K562 (cell line): ENCODE results near the gene GGACT. TPM values are rescaled to one million over a fixed set of nuclear protein-coding genes. Genes with fewer than 3 reads are reported as not detected.

Experiments used
- ATAC-seq: fragments of 200-7000 bp; cut with Tn5 transposase; 3 replicates; pipeline ENCODE4 v1.9.1; 2020; ENCODE audit warnings: moderate library complexity
- BruUV-seq: library from RNA; stranded (reverse); fragments of 400-500 nt; replicated peaks from 2 replicates; lab custom pipeline; 2021; lab: Mats Ljungman, UMichigan
- CTCF ChIA-PET: fragments of 300-600 bp; formaldehyde crosslinking; extraction: SDS; loops from one replicate; lab custom pipeline; 2021; ENCODE audit warnings: low intra/inter-chr PET ratio; lab: Yijun Ruan, JAX
- POLR2A ChIA-PET: fragments of 300-600, 350-650 bp; sonication (Branson Sonifier 250); formaldehyde crosslinking; extraction: SDS; loops from one replicate; lab custom pipeline; 2021; ENCODE audit warnings: antibody characterized with exemption, inconsistent platforms; lab: Yijun Ruan, JAX
- DNase-seq, 4 experiments: peaks; one replicate each; pipeline versions ENCODE4 v3.0.0 to v3.0.0-alpha.2; 2011 to 2018; ENCODE audit warnings: low spot score in 3 of 4, mixed read lengths in 3 of 4; ENCODE audit errors: extremely low read depth in 1 of 4
- FAIRE-seq: peaks from 2 replicates; lab custom pipeline; 2011; peaks lifted over from hg19 to GRCh38; lab: Jason Lieb, UNC
- H2AFZ ChIP-seq: 2 replicates; pipeline ENCODE4 v1.6.0; 2011; ENCODE audit warnings: low read depth, low read length, control low read depth, inconsistent platforms
- H3K27ac ChIP-seq: fragments of 200-600 bp; 3 replicates; pipeline ENCODE4 v1.8.0; 2011; ENCODE audit warnings: low read depth, mild to moderate bottlenecking, control low read depth, inconsistent platforms, low read length, moderate library complexity, mixed read lengths; ENCODE audit errors: extremely low read depth
- H3K27me3 ChIP-seq, 2 experiments: fragments of 300-600 bp in 1 of 2; 2 replicates in 1 of 2; 3 replicates in 1 of 2; pipeline versions ENCODE4 v1.6.0 to v1.8.0; 2011; ENCODE audit warnings: inconsistent platforms in 2 of 2, low read length in 2 of 2, mild to moderate bottlenecking in 1 of 2, mixed read lengths in 1 of 2, moderate library complexity in 1 of 2; ENCODE audit not compliant: control insufficient read depth in 2 of 2, insufficient read depth in 2 of 2
- H3K36me3 ChIP-seq: fragments of 300-600 bp; 3 replicates; pipeline ENCODE4 v1.8.0; 2011; ENCODE audit warnings: mild to moderate bottlenecking, low read length, inconsistent platforms; ENCODE audit not compliant: control insufficient read depth, insufficient read depth
- H3K4me1 ChIP-seq, 2 experiments: fragments of 200-600 bp in 1 of 2; replicated peaks in 1 of 2; 2 replicates in 1 of 2; 3 replicates in 1 of 2; pipeline versions ENCODE4 v1.5.1 to v1.8.0; 2011; ENCODE audit warnings: inconsistent platforms in 2 of 2, low read length in 2 of 2, mild to moderate bottlenecking in 1 of 2, mixed read lengths in 1 of 2, moderate library complexity in 1 of 2; ENCODE audit not compliant: control insufficient read depth in 2 of 2, insufficient read depth in 2 of 2
- H3K4me2 ChIP-seq: 2 replicates; pipeline ENCODE4 v1.6.1; 2011; ENCODE audit warnings: low read length, control low read depth, inconsistent platforms, mixed read lengths; ENCODE audit not compliant: insufficient read depth
- H3K4me3 ChIP-seq: fragments of 200-600 bp; sonication (generic), shearing (Covaris generic); 2 replicates; pipeline ENCODE4 v1.5.1; 2016; ENCODE audit warnings: control low read depth, inconsistent platforms
- H3K79me2 ChIP-seq: fragments of 200-600 bp; 3 replicates; pipeline ENCODE4 v1.8.0; 2011; ENCODE audit warnings: low read length, inconsistent platforms; ENCODE audit not compliant: control insufficient read depth, insufficient read depth
- H3K9ac ChIP-seq, 2 experiments: 2 replicates each; pipeline versions ENCODE4 v1.6.0 to v1.6.1; 2011; ENCODE audit warnings: low read depth in 2 of 2, low read length in 2 of 2, control low read depth in 1 of 2, inconsistent platforms in 1 of 2, mild to moderate bottlenecking in 1 of 2, mixed read lengths in 1 of 2; ENCODE audit not compliant: insufficient read depth in 1 of 2
- H3K9me1 ChIP-seq: one replicate; pipeline ENCODE4 v1.6.0; 2011; ENCODE audit warnings: inconsistent platforms, mild to moderate bottlenecking, low read length, moderate library complexity; ENCODE audit not compliant: control insufficient read depth, insufficient read depth
- H3K9me3 ChIP-seq: replicated peaks from 2 replicates; pipeline ENCODE4 v1.5.1; 2011; ENCODE audit warnings: low read depth, low read length, inconsistent platforms; ENCODE audit not compliant: control insufficient read depth, insufficient read depth
- H4K20me1 ChIP-seq: replicated peaks from 2 replicates; pipeline ENCODE4 v1.6.1; 2011; ENCODE audit warnings: low read length, inconsistent platforms, mixed read lengths; ENCODE audit not compliant: control insufficient read depth, insufficient read depth
- CBX3 ChIP-seq, 2 experiments: IDR thresholded peaks; 1 replicate in 1 of 2; 2 replicates in 1 of 2; pipeline ENCODE4 v1.6.1; 2012; ENCODE audit warnings: inconsistent platforms in 2 of 2, low read length in 2 of 2, borderline replicate concordance in 1 of 2, control low read depth in 1 of 2
- CREB3 ChIP-seq: fragments of 450-650 bp; conservative IDR thresholded peaks from 2 replicates; pipeline ENCODE4 v1.6.1; 2016; ENCODE audit warnings: missing genetic modification characterization, low read depth, mild to moderate bottlenecking, missing compliant biosample characterization, moderate library complexity
- CSDE1 ChIP-seq, 2 experiments: fragments of 450-650 bp; IDR thresholded peaks; 2 replicates each; pipeline ENCODE4 v1.6.1; 2016; ENCODE audit warnings: mild to moderate bottlenecking in 1 of 2
- ETV1 ChIP-seq: fragments of 450-650 bp; conservative IDR thresholded peaks from 2 replicates; pipeline ENCODE4 v1.6.1; 2016; ENCODE audit warnings: missing genetic modification characterization, control low read depth, low read depth, missing compliant biosample characterization
- HMGXB4 ChIP-seq: sonication (generic); formaldehyde crosslinking; IDR thresholded peaks from 2 replicates; pipeline ENCODE4 v1.8.1; 2023; ENCODE audit warnings: mild to moderate bottlenecking, missing genetic modification reagents
- MCM5 ChIP-seq: fragments of 450-650 bp; IDR thresholded peaks from 2 replicates; pipeline ENCODE4 v1.6.1; 2016; ENCODE audit warnings: low read depth
- MITF ChIP-seq: IDR thresholded peaks from 2 replicates; pipeline ENCODE4 v1.6.1; 2014; ENCODE audit warnings: antibody characterized with exemption
- PTBP1 ChIP-seq: fragments of 200-400 bp; formaldehyde crosslinking; IDR thresholded peaks from 2 replicates; pipeline ENCODE4 v1.6.1; 2017; ENCODE audit warnings: low read depth, low read length
- SRSF7 ChIP-seq: fragments of 200-400 bp; formaldehyde crosslinking; optimal IDR thresholded peaks from 2 replicates; pipeline ENCODE3; 2017; ENCODE audit warnings: mild to moderate bottlenecking, low read depth, low read length
- TCF7L2 ChIP-seq: fragments of 150-350 bp; IDR thresholded peaks from 2 replicates; pipeline ENCODE4 v1.6.1; 2016; ENCODE audit warnings: low read depth, mild to moderate bottlenecking, low read length, moderate library complexity
- TRIM28 ChIP-seq: fragments of 450-650 bp; IDR thresholded peaks from 2 replicates; pipeline ENCODE4 v1.6.1; 2017
- ZBTB26 ChIP-seq: fragments of 450-650 bp; formaldehyde crosslinking; IDR thresholded peaks from 2 replicates; pipeline ENCODE4 v1.4.0; 2022; ENCODE audit warnings: missing genetic modification characterization
- ZNF124 ChIP-seq: sonication (generic); formaldehyde crosslinking; IDR thresholded peaks from 2 replicates; pipeline ENCODE4 v1.8.1; 2022; ENCODE audit warnings: missing genetic modification reagents
- ZNF133 ChIP-seq: fragments of 250-450 bp; sonication (Bioruptor Pico); IDR thresholded peaks from 2 replicates; pipeline ENCODE4 v1.4.0; 2020; ENCODE audit warnings: mild to moderate bottlenecking
- ZNF134 ChIP-seq: fragments of 250-450 bp; sonication (Bioruptor Pico); conservative IDR thresholded peaks from 2 replicates; pipeline ENCODE4 v1.4.0; 2020
- ZNF282 ChIP-seq: sonication (generic); formaldehyde crosslinking; IDR thresholded peaks from 2 replicates; pipeline ENCODE4 v1.8.1; 2023; ENCODE audit warnings: missing genetic modification reagents
- ZNF699 ChIP-seq: fragments of 250-450 bp; sonication (Bioruptor Pico); IDR thresholded peaks from 2 replicates; pipeline ENCODE4 v1.8.0; 2021; ENCODE audit warnings: mild to moderate bottlenecking, moderate library complexity; ENCODE audit not compliant: insufficient replicate concordance
- ZNF764 ChIP-seq: fragments of 250-450 bp; sonication (Bioruptor Pico); IDR thresholded peaks from 2 replicates; pipeline ENCODE4 v1.4.0; 2020; ENCODE audit warnings: low read depth, mild to moderate bottlenecking, moderate library complexity
- ZNF77 ChIP-seq: fragments of 250-450 bp; sonication (Bioruptor Pico); IDR thresholded peaks from 2 replicates; pipeline ENCODE4 v1.5.0; 2020
- WGBS: fragments of 100-300 bp; shearing (Covaris generic); methylation state at CpG from one replicate; pipeline ENCODE4 v1.1.6; 2016; ENCODE audit warnings: low coverage, mixed read lengths; ENCODE audit not compliant: insufficient coverage; ENCODE audit errors: missing lambda C conversion rate; 5-methylcytosine and 5-hydroxymethylcytosine counted together
- in situ Hi-C: fragments of 300-500 bp; cut with MboI; formaldehyde crosslinking; loops from 4 replicates; pipeline ENCODE4 v1.15.0; 2018; ENCODE audit warnings: inconsistent platforms, mixed read lengths
- intact Hi-C: fragments of 100-400 bp; cut with micrococcal nuclease; formaldehyde crosslinking; loops from 2 replicates; pipeline ENCODE4 v1.14.2; 2022
- polyA plus RNA-seq, 8 experiments: library from polyadenylated mRNA; depleted of rRNA in 4 of 8; stranded (reverse) in 5 of 8; unstranded in 3 of 8; fragments of >200 nt; fragmentation: Nextera tagmentation in 2 of 8; fragmentation: Illumina TruSeq in 1 of 8; extraction: Ambion mirVana in 2 of 8; extraction: Trizol in 1 of 8; gene quantifications; 2 replicates each; pipeline versions ENCODE4 v1.2.1 to v1.2.3, GENCODE V29; 2011 to 2014; ENCODE audit warnings: inconsistent platforms in 1 of 8, missing spikeins in 1 of 8
- total RNA-seq, 7 experiments: library from RNA; depleted of rRNA in 6 of 7; stranded (reverse); fragments of >200 nt in 6 of 7; fragmentation: Illumina TruSeq in 2 of 7; extraction: Trizol in 2 of 7; gene quantifications; 2 replicates each; pipeline versions ENCODE4 v1.2.1 to v1.2.3, GENCODE V29; 2011 to 2021; ENCODE audit warnings: low replicate concordance in 1 of 7

The GGACT gene
- total and polyA plus RNA-seq, 9 of the 15 experiments (the other 6 are each of a cell fraction or from before 2014, with no cell fraction given), result 0.20 to 3.2 (median 1.7) TPM

GRCh38 chr13:100627120-100627519 lies 38.5 kb upstream of the GGACT start:
- 91% methylated on average over 5 of the region's 15 CpGs for WGBS
- Histone ChIP-seq H3K27ac (no peak overlapping the region), H3K4me3 (no peak overlapping the region), H4K20me1 (no peaks in the 10 kb centered on the region), H3K27me3 (no peaks in the 10 kb centered on the region), H3K9ac (no peak overlapping the region), H3K79me2 (no peaks in the 10 kb centered on the region), H3K9me1 (no peaks in the 10 kb centered on the region), H3K4me2 (no peak overlapping the region), H3K9me3 (no peaks in the 10 kb centered on the region), H3K36me3 (peaks cover 26% of the 10 kb centered on the region; the same call in 1 of the 3 replicates)
- in situ Hi-C loops, result no loop called here
- DNase-seq (no peak), FAIRE-seq (no peak), ATAC-seq (no peak)
- CTCF ChIA-PET, result no interaction called here
- intact Hi-C loops, result no loop called here
- no TSS peak for BruUV-seq
- TF ChIP-seq SRSF7 (no peak), TCF7L2 (no peak), TRIM28 (no peak), ETV1 (no peak), ZNF124 (no peak), CREB3 (tag) (no peak), ZNF699 (CRISPR knock-in tag) (no peak), ZBTB26 (CRISPR knock-in tag) (no peak), ZNF134 (CRISPR knock-in tag) (no peak), ZNF282 (no peak), CBX3 (IDR thresholded peaks at IDR 0.05; ENCODE audit: borderline replicate concordance in 1 of 2, low read length in 2 of 2) (no peak), PTBP1 (no peak), HMGXB4 (CRISPR knock-in tag) (no peak), ZNF133 (CRISPR knock-in tag) (no peak), MCM5 (no peak), ZNF77 (no peak), ZNF764 (no peak), MITF (no peak), CSDE1 (IDR thresholded peaks at IDR 0.05) (no peak)
- TF ChIP-seq, all 486 proteins: peak for 0
- H3K4me1 ChIP-seq, result no peaks in the 10 kb centered on the region
- POLR2A ChIA-PET, result no interaction called here
- H2AFZ ChIP-seq, result no peak overlapping the region
